Thyroid gland (tissue), 4 donors: Measurements from ENCODE around the gene RPH3AL. TPM values are rescaled to one million over a fixed set of nuclear protein-coding genes. Genes with fewer than 3 reads are reported as not detected.

Experiments
- DNase-seq, 2 donors: peaks; one replicate each; pipeline ENCODE4 v3.0.0-alpha.2; 2019
- H3K27ac ChIP-seq, 3 donors: fragments of 200-600 bp; sonication (generic); 1 replicate in 2 of 3; 2 replicates in 1 of 3; pipeline ENCODE4 v1.5.1; 2016 to 2019; ENCODE audit warnings: mild to moderate bottlenecking in 1 of 3, moderate library complexity in 1 of 3
- H3K27me3 ChIP-seq: fragments of 200-600 bp; sonication (generic); one replicate; pipeline ENCODE4 v1.5.1; 2019
- H3K36me3 ChIP-seq, 2 donors: fragments of 200-600 bp; sonication (generic); one replicate each; pipeline ENCODE4 v1.5.1; 2016 to 2019
- H3K4me1 ChIP-seq, 2 donors: fragments of 200-600 bp; sonication (generic); one replicate each; pipeline ENCODE4 v1.5.1; 2017 to 2019
- H3K4me3 ChIP-seq, 3 donors: fragments of 200-600 bp; sonication (generic); replicated peaks in 1 of 3; 1 replicate in 2 of 3; 2 replicates in 1 of 3; pipeline ENCODE4 v1.5.1; 2016; ENCODE audit warnings: mild to moderate bottlenecking in 1 of 3
- H3K9me3 ChIP-seq: fragments of 200-600 bp; sonication (generic); one replicate; pipeline ENCODE4 v1.5.1; 2017
- CTCF ChIP-seq, 6 experiments: fragments of 200-600 bp in 3 of 6; fragments of 450-650 bp in 3 of 6; sonication (generic) in 3 of 6; IDR thresholded peaks; one replicate each; pipeline ENCODE4 v1.5.1; 2016 to 2019; ENCODE audit warnings: antibody characterized with exemption in 6 of 6, mild to moderate bottlenecking in 2 of 6, inconsistent platforms in 1 of 6, moderate library complexity in 1 of 6
- POLR2A ChIP-seq, 2 donors: fragments of 450-650 bp; IDR thresholded peaks; one replicate each; pipeline ENCODE4 v1.6.1; 2017; ENCODE audit warnings: antibody characterized with exemption in 2 of 2, mild to moderate bottlenecking in 2 of 2, moderate library complexity in 1 of 2
- WGBS, 2 donors: methylation state at CpG; one replicate each; pipeline ENCODE4 v1.1.5; 2017; 5-methylcytosine and 5-hydroxymethylcytosine counted together
- intact Hi-C: fragments of 100-400 bp; cut with DNase I; formaldehyde crosslinking; loops from one replicate; pipeline ENCODE4 v1.15.1; 2023
- total RNA-seq, 4 donors: library from RNA; depleted of rRNA; stranded (reverse); fragments of >200 nt; gene quantifications; one replicate each; pipeline ENCODE4 v1.2.3, GENCODE V29; 2016

Gene RPH3AL
- total RNA-seq, 4 donors from 2014 or later, result 19.1 to 47.7 (median 42.5) TPM

- no peaks in the 10 kb centered on the region for H3K9me3 ChIP-seq
- no peak overlapping the region for H3K27ac ChIP-seq
- no peaks in the 10 kb centered on the region for H3K36me3 ChIP-seq
- H3K4me1 ChIP-seq, result no peaks in the 10 kb centered on the region
- intact Hi-C loops, result no loop called here
- TF ChIP-seq CTCF (IDR thresholded peaks at IDR 0.05) (no peak), POLR2A (IDR thresholded peaks at IDR 0.05) (no peak)
- no peak overlapping the region for H3K4me3 ChIP-seq
- 89 to 96% methylated on average over 9 of the region's 9 CpGs for WGBS, 2 donors
- H3K27me3 ChIP-seq, result no peaks in the 10 kb centered on the region
- no peak for DNase-seq
These were observed 42.1 kb upstream of the RPH3AL start for GRCh38 chr17:394718-395095.

GRCh38 chr17:393806-394717 lies 41.5 kb upstream of the RPH3AL start:
- Histone ChIP-seq H3K27ac (no peak overlapping the region), H3K36me3 (no peaks in the 10 kb centered on the region), H3K4me1 (no peaks in the 10 kb centered on the region), H3K9me3 (no peaks in the 10 kb centered on the region), H3K4me3 (no peak overlapping the region), H3K27me3 (no peaks in the 10 kb centered on the region)
- no peak for TF ChIP-seq CTCF (IDR thresholded peaks at IDR 0.05)
- TF ChIP-seq POLR2A (IDR thresholded peaks at IDR 0.05), result no peak
- DNase-seq, result no peak
- intact Hi-C loops, result no loop called here
- WGBS, 2 donors, result 80 to 81% methylated on average over 19 of the region's 19 CpGs

- Histone ChIP-seq H3K4me1 (no peaks in the 10 kb centered on the region), H3K4me3 (no peak overlapping the region), H3K27me3 (no peaks in the 10 kb centered on the region), H3K36me3 (no peaks in the 10 kb centered on the region), H3K27ac (no peak overlapping the region), H3K9me3 (no peaks in the 10 kb centered on the region)
- intact Hi-C loops, result no loop called here
- no peak for DNase-seq
- TF ChIP-seq CTCF (IDR thresholded peaks at IDR 0.05) (no peak), POLR2A (IDR thresholded peaks at IDR 0.05) (no peak)
- WGBS, 2 donors, result 84 to 88% methylated on average over 11 of the region's 11 CpGs
These were observed 39.2 kb upstream of the RPH3AL start for GRCh38 chr17:391850-392249.

GRCh38 chr17:390025-390424 lies 37.4 kb upstream of the RPH3AL start:
- no peaks in the 10 kb centered on the region for H3K36me3 ChIP-seq
- 74 to 77% methylated on average over 12 of the region's 12 CpGs for whole genome bisulfite sequencing, 2 donors
- peak in 1 of 2 donors; percentile 14 for DNase-seq
- H3K9me3 ChIP-seq, result no peaks in the 10 kb centered on the region
- no peak overlapping the region for H3K27ac ChIP-seq
- H3K4me1 ChIP-seq, result peaks cover 4 to 10% of the 10 kb centered on the region in 2 donors
- no peaks in the 10 kb centered on the region for H3K27me3 ChIP-seq
- intact Hi-C loops, result no loop called here
- no peak overlapping the region for H3K4me3 ChIP-seq
- TF ChIP-seq POLR2A (IDR thresholded peaks at IDR 0.05) (no peak), CTCF (IDR thresholded peaks at IDR 0.05) (no peak)

- DNase-seq, result no peak
- WGBS, 2 donors, result 95% methylated on average over 10 of the region's 10 CpGs
- intact Hi-C loops, result loop anchor here (5.0 to 10.0 kb wide), 2 partner anchors 83 to 241 kb away; no protein-coding TSS in a partner anchor
- Histone ChIP-seq H3K27me3 (no peaks in the 10 kb centered on the region), H3K4me1 (peaks cover 6 to 13% of the 10 kb centered on the region in 2 donors), H3K27ac (no peak overlapping the region), H3K36me3 (no peaks in the 10 kb centered on the region), H3K4me3 (no peak overlapping the region), H3K9me3 (no peaks in the 10 kb centered on the region)
- TF ChIP-seq POLR2A (IDR thresholded peaks at IDR 0.05) (no peak), CTCF (IDR thresholded peaks at IDR 0.05) (no peak)
These were observed 35.5 kb upstream of the RPH3AL start for GRCh38 chr17:388087-388486.
